GM21390 (cell line): Measurements from ENCODE around the gene WNT5A.

Source experiments
- ATAC-seq: cut with Tn5 transposase; IDR thresholded peaks from one replicate; pipeline ENCODE4 v1.9.1; 2021; ENCODE audit not compliant: unreplicated experiment

WNT5A gene

GRCh38 chr3:55486857-55487380, at the start of gene WNT5A:
Gene WNT5A, minus strand, starts transcription at chr3:55487306. Its CDS starts 321 bp downstream, at chr3:55486985.
- no peak for ATAC-seq

GRCh38 chr3:55534876-55535275, 47.8 kb upstream of the WNT5A start:
- ATAC-seq: no peak

GRCh38 chr3:55532806-55533205, 45.7 kb upstream of the WNT5A start:
- ATAC-seq: no peak

GRCh38 chr3:55531321-55531720, 44.2 kb upstream of the WNT5A start:
- no peak for ATAC-seq

GRCh38 chr3:55527361-55527760, 40.3 kb upstream of the WNT5A start:
- no peak for ATAC-seq

GRCh38 chr3:55526332-55527030, 39.4 kb upstream of the WNT5A start:
- ATAC-seq: no peak

- no peak for ATAC-seq
These were observed 38.3 kb upstream of the WNT5A start for GRCh38 chr3:55525436-55525835.

GRCh38 chr3:55524565-55525244, 37.6 kb upstream of the WNT5A start:
- no peak for ATAC-seq

- no peak for ATAC-seq
These were observed 36.4 kb upstream of the WNT5A start for GRCh38 chr3:55523471-55523870.

GRCh38 chr3:55521738-55522421, 34.8 kb upstream of the WNT5A start:
- ATAC-seq: no peak

GRCh38 chr3:55521064-55521737, 34.1 kb upstream of the WNT5A start:
- no peak for ATAC-seq

- no peak for ATAC-seq
These were observed 31.9 kb upstream of the WNT5A start for GRCh38 chr3:55519019-55519418.

GRCh38 chr3:55518451-55518850, 31.3 kb upstream of the WNT5A start:
- ATAC-seq: no peak

GRCh38 chr3:55516392-55517030, 29.4 kb upstream of the WNT5A start:
- ATAC-seq: no peak

- ATAC-seq: no peak
These were observed 28.6 kb upstream of the WNT5A start for GRCh38 chr3:55515550-55516246.

GRCh38 chr3:55514962-55515361, 27.9 kb upstream of the WNT5A start:
- no peak for ATAC-seq

GRCh38 chr3:55512571-55513343, 25.7 kb upstream of the WNT5A start:
- ATAC-seq: no peak

- ATAC-seq: no peak
These were observed 24.9 kb upstream of the WNT5A start for GRCh38 chr3:55511895-55512570.

GRCh38 chr3:55508335-55508734, 21.2 kb upstream of the WNT5A start:
- ATAC-seq: no peak
